HepG2 (cell line): ENCODE data around the gene CFAP73. TPM values are rescaled to one million over a fixed set of nuclear protein-coding genes. Genes with fewer than 3 reads are reported as not detected.

Experiments used
- ATAC-seq: fragments of 200-7000 bp; cut with Tn5 transposase; 3 replicates; pipeline ENCODE4 v1.9.1; 2020; ENCODE audit warnings: mild to moderate bottlenecking, moderate library complexity
- BruUV-seq: library from RNA; stranded (reverse); fragments of 400-500 nt; replicated peaks from 2 replicates; lab custom pipeline; 2021; lab: Mats Ljungman, UMichigan
- CTCF ChIA-PET: fragments of 300-600 bp; formaldehyde crosslinking; extraction: SDS; loops from one replicate; lab custom pipeline; 2021; ENCODE audit warnings: low total read pairs, inconsistent platforms, low intra/inter-chr PET ratio; lab: Yijun Ruan, JAX
- POLR2A ChIA-PET: fragments of 350-600 bp; sonication (Branson Sonifier 250); formaldehyde crosslinking; loops from one replicate; lab custom pipeline; 2020; ENCODE audit warnings: antibody characterized with exemption, inconsistent platforms; lab: Yijun Ruan, JAX
- DNase-seq: peaks from one replicate; pipeline ENCODE4 v3.0.0-alpha.2; 2015; ENCODE audit warnings: low spot score
- FAIRE-seq: peaks from 3 replicates; lab custom pipeline; 2011; peaks lifted over from hg19 to GRCh38; lab: Jason Lieb, UNC
- H2AFZ ChIP-seq: one replicate; pipeline ENCODE4 v1.6.1; 2011; ENCODE audit warnings: low read length, inconsistent platforms
- H3K27ac ChIP-seq: fragments of 300-600 bp; 3 replicates; pipeline ENCODE4 v1.8.0; 2011; ENCODE audit warnings: mixed run types, mild to moderate bottlenecking, mixed read lengths, low read length, inconsistent platforms; ENCODE audit not compliant: insufficient read depth; ENCODE audit errors: extremely low read length
- H3K27me3 ChIP-seq, 2 experiments: fragments of 200-600 bp in 1 of 2; 2 replicates in 1 of 2; 3 replicates in 1 of 2; pipeline versions ENCODE4 v1.6.0 to v1.8.0; 2011; ENCODE audit warnings: low read length in 2 of 2, mild to moderate bottlenecking in 2 of 2, moderate library complexity in 2 of 2, inconsistent platforms in 1 of 2; ENCODE audit not compliant: insufficient read depth in 2 of 2, control insufficient read depth in 1 of 2
- H3K36me3 ChIP-seq, 2 experiments: fragments of 200-600 bp in 1 of 2; replicated peaks in 1 of 2; 2 replicates in 1 of 2; 3 replicates in 1 of 2; pipeline versions ENCODE4 v1.5.1 to v1.8.0; 2011; ENCODE audit warnings: low read length in 2 of 2, inconsistent platforms in 1 of 2; ENCODE audit not compliant: insufficient read depth in 2 of 2, control insufficient read depth in 1 of 2
- H3K4me1 ChIP-seq: 2 replicates; pipeline ENCODE4 v1.5.1; 2012; ENCODE audit warnings: low read length, inconsistent platforms; ENCODE audit not compliant: insufficient read depth
- H3K4me2 ChIP-seq: 2 replicates; pipeline ENCODE4 v1.6.0; 2011; ENCODE audit warnings: low read depth, low read length, inconsistent platforms
- H3K4me3 ChIP-seq, 3 experiments: fragments of 200-600 bp in 1 of 3; sonication (generic), shearing (Covaris generic) in 1 of 3; replicated peaks in 1 of 3; 2 replicates each; pipeline ENCODE4 v1.5.1; 2011 to 2016; ENCODE audit warnings: low read length in 3 of 3, inconsistent platforms in 2 of 3, low read depth in 2 of 3, mild to moderate bottlenecking in 2 of 3, control low read depth in 1 of 3, mixed read lengths in 1 of 3; ENCODE audit not compliant: insufficient read depth in 1 of 3
- H3K79me2 ChIP-seq: one replicate; pipeline ENCODE4 v1.6.1; 2011; ENCODE audit warnings: low read length, inconsistent platforms; ENCODE audit not compliant: insufficient read depth
- H3K9ac ChIP-seq: 2 replicates; pipeline ENCODE4 v1.6.0; 2011; ENCODE audit warnings: mild to moderate bottlenecking, low read depth, low read length, inconsistent platforms; ENCODE audit not compliant: insufficient read depth
- H3K9me3 ChIP-seq: 2 replicates; pipeline ENCODE4 v1.5.1; 2012; ENCODE audit warnings: mild to moderate bottlenecking, low read length
- H4K20me1 ChIP-seq: 2 replicates; pipeline ENCODE4 v1.6.0; 2011; ENCODE audit warnings: inconsistent platforms, mild to moderate bottlenecking, low read length, moderate library complexity; ENCODE audit not compliant: insufficient read depth
- ADNP ChIP-seq: sonication (generic); formaldehyde crosslinking; IDR thresholded peaks from 2 replicates; pipeline ENCODE4 v1.4.0; 2020; ENCODE audit warnings: missing genetic modification reagents
- AHR ChIP-seq: IDR thresholded peaks from 2 replicates; pipeline ENCODE4 v1.6.1; 2018; ENCODE audit warnings: missing genetic modification reagents, missing compliant biosample characterization
- EP300 ChIP-seq, 3 experiments: sonication (generic) in 1 of 3; formaldehyde crosslinking in 1 of 3; IDR thresholded peaks; 2 replicates each; pipeline versions ENCODE4 v1.5.1 to v1.6.1; 2011 to 2020; ENCODE audit warnings: low read depth in 2 of 3, low read length in 2 of 3, borderline replicate concordance in 1 of 3, improper control_type of control experiment in 1 of 3, mild to moderate bottlenecking in 1 of 3, missing genetic modification reagents in 1 of 3, moderate library complexity in 1 of 3
- FIP1L1 ChIP-seq: fragments of 200-400 bp; formaldehyde crosslinking; IDR thresholded peaks from 2 replicates; pipeline ENCODE4 v1.6.1; 2018; ENCODE audit warnings: low read depth, mild to moderate bottlenecking, low read length, moderate library complexity, borderline replicate concordance; ENCODE audit not compliant: insufficient read depth
- HOXA7 ChIP-seq: sonication (generic); formaldehyde crosslinking; IDR thresholded peaks from 2 replicates; pipeline ENCODE4 v1.8.1; 2022; ENCODE audit warnings: mild to moderate bottlenecking, missing genetic modification reagents, moderate library complexity
- STAG1 ChIP-seq: sonication (generic); formaldehyde crosslinking; IDR thresholded peaks from 2 replicates; pipeline ENCODE4 v1.4.0; 2020; ENCODE audit warnings: missing genetic modification reagents
- ZFP36L2 ChIP-seq: sonication (generic); formaldehyde crosslinking; IDR thresholded peaks from 2 replicates; pipeline ENCODE4 v1.4.0; 2020; ENCODE audit warnings: missing genetic modification reagents
- ZNF256 ChIP-seq: sonication (generic); formaldehyde crosslinking; conservative IDR thresholded peaks from 2 replicates; pipeline ENCODE4 v1.4.0; 2020; ENCODE audit warnings: missing genetic modification reagents
- ZNF703 ChIP-seq: sonication (generic); formaldehyde crosslinking; IDR thresholded peaks from 2 replicates; pipeline ENCODE4 v1.5.1; 2020; ENCODE audit warnings: missing genetic modification reagents, mild to moderate bottlenecking, moderate library complexity, borderline replicate concordance
- ZNF83 ChIP-seq: sonication (generic); formaldehyde crosslinking; IDR thresholded peaks from 2 replicates; pipeline ENCODE4 v1.4.0; 2020; ENCODE audit warnings: missing genetic modification reagents, mild to moderate bottlenecking, borderline replicate concordance
- WGBS: methylation state at CpG from one replicate; pipeline ENCODE4 v1.1.6; 2017; ENCODE audit warnings: low lambda C conversion rate; 5-methylcytosine and 5-hydroxymethylcytosine counted together
- in situ Hi-C: cut with HindIII; loops from 2 replicates; pipeline ENCODE4 v1.10.0; 2017; ENCODE audit warnings: low pct_unique_long_range_greater_than_20kb; ENCODE audit not compliant: extremely low pct_ligation_motif_present
- intact Hi-C: fragments of 100-400 bp; cut with micrococcal nuclease; formaldehyde crosslinking; loops from one replicate; pipeline ENCODE4 v1.10.0; 2022; ENCODE audit not compliant: unreplicated experiment
- polyA plus RNA-seq, 8 experiments: library from polyadenylated mRNA; depleted of rRNA in 3 of 8; stranded (reverse) in 7 of 8; unstranded in 1 of 8; fragments of >200 nt; fragmentation: Illumina TruSeq in 4 of 8; extraction: Trizol in 4 of 8; gene quantifications; 2 replicates each; pipeline versions ENCODE4 v1.2.1 to v1.2.3, GENCODE V29; 2011 to 2016; ENCODE audit warnings: low read depth in 4 of 8, missing spikeins in 1 of 8, mixed read lengths in 1 of 8; ENCODE audit not compliant: insufficient read depth in 1 of 8
- total RNA-seq, 5 experiments: library from RNA; depleted of rRNA; stranded (reverse); fragments of >200 nt; fragmentation: Illumina TruSeq; extraction: Trizol; gene quantifications; 2 replicates each; pipeline ENCODE4 v1.2.3, GENCODE V29; 2016; ENCODE audit warnings: low read depth in 1 of 5
- TF ChIP-seq, protein P1 (sequence below): sonication (generic); formaldehyde crosslinking; IDR thresholded peaks from 2 replicates; pipeline ENCODE4 v1.5.1; 2020; ENCODE audit warnings: mild to moderate bottlenecking, moderate library complexity, missing genetic modification reagents
- TF ChIP-seq, protein P2 (sequence below): sonication (generic); formaldehyde crosslinking; conservative IDR thresholded peaks from 2 replicates; pipeline ENCODE4 v1.4.0; 2020; ENCODE audit warnings: missing genetic modification reagents

Gene CFAP73
- total and polyA plus RNA-seq, 2 of the 13 experiments (the other 11 are each of a cell fraction or from before 2014, with no cell fraction given) = not detected

DNA sequence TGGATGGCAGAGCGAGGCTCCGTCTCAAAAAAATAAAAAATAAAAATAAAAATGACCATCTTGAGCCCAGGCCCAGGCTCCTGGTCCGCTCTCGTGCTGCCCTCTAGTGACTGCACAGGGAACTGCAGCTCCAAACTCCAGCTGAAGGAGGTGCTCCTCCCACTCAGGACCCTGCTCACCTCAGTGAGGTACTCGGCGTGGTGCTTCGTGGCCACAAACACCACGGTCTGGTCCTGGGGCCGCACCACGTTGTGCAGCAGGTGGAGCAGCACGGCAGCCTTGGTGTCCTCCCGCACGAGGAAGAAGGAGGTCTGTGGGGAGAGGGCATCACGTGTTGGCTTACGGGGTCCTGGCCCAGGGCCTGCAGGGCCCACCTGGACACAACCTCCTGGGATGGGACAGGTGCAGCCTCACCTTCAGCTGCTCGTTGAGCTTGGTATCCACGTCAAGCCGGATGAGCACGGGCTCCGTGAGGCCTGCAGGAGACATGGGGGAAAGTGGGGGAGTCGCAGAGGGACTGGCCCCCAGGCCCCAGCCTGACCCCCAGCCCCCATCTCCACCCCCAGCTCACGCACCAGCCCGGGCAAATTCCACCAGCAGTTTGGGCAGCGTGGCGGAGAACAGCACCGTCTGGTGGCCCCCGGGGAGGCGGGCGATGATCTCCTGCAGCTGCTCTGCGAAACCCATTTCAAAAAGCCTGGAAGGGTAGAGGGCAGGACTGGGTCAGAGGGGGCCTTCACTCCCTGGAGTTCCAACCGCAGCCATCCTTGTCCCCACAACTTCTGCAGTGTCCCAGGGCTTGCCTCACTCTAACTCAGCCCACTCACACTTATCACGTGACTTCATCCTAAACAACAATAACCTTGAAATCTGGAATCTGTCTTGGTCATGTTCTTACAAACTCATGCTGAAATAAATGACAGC, 25.2 kb downstream of the CFAP73 start (continued):
- no peak for TF ChIP-seq ZNF83 (CRISPR knock-in tag)
- TF ChIP-seq ZFP36L2 (CRISPR knock-in tag) = no peak
- TF ChIP-seq HOXA7 = peak; percentile 34; the same call in 1 of the 2 replicates
- TF ChIP-seq EP300 (IDR thresholded peaks at IDR 0.05; ENCODE audit: low read depth in 2 of 2, low read length in 2 of 2) = no peak
- no peak for TF ChIP-seq EP300 (CRISPR knock-in tag; IDR thresholded peaks at IDR 0.05; ENCODE audit: borderline replicate concordance)

DNA sequence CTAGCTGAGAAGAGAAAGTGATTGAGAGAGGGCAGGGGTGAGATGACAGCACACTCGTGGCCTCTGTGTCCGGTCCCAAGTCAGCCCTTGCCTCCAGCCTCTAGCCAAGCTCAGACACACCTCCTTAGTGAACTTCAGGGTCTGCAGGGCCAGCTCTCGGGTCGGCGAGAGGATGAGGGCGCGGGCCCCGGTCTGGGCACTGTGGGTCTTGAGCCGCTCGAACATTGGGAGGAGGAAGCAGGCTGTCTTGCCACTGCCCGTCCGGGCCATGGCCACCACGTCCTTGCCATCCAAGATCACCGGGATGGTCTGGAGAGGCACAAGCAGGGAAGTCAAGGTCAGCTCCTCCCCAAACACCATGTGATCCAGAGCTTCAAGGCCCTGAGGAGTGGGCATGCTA, 29.5 kb downstream of the CFAP73 start:
- H3K27ac ChIP-seq = no peak overlapping the region
- CTCF ChIA-PET = no interaction called here
- WGBS = no CpG with 5 or more reads among the region's 14 CpGs
- peaks cover 38 to 62% of the 10 kb centered on the region in 2 experiments; a peak in 4 of 5 replicates for H3K36me3 ChIP-seq
- ATAC-seq = no peak
- peaks cover 13% of the 10 kb centered on the region for H3K4me1 ChIP-seq
- no peaks in the 10 kb centered on the region for H3K27me3 ChIP-seq
- H3K9me3 ChIP-seq = no peaks in the 10 kb centered on the region
- H3K9ac ChIP-seq = no peak overlapping the region
- no TSS peak for BruUV-seq
- no peak overlapping the region for H3K4me2 ChIP-seq
- no peak for FAIRE-seq
- no peak overlapping the region for H3K4me3 ChIP-seq
- H4K20me1 ChIP-seq = peaks cover 3% of the 10 kb centered on the region
- intact Hi-C loops = no loop called here
- in situ Hi-C loops = no loop called here
- peaks cover 20% of the 10 kb centered on the region for H3K79me2 ChIP-seq
- no peak overlapping the region for H2AFZ ChIP-seq
- DNase-seq = no peak
- TF ChIP-seq, protein P1, sequence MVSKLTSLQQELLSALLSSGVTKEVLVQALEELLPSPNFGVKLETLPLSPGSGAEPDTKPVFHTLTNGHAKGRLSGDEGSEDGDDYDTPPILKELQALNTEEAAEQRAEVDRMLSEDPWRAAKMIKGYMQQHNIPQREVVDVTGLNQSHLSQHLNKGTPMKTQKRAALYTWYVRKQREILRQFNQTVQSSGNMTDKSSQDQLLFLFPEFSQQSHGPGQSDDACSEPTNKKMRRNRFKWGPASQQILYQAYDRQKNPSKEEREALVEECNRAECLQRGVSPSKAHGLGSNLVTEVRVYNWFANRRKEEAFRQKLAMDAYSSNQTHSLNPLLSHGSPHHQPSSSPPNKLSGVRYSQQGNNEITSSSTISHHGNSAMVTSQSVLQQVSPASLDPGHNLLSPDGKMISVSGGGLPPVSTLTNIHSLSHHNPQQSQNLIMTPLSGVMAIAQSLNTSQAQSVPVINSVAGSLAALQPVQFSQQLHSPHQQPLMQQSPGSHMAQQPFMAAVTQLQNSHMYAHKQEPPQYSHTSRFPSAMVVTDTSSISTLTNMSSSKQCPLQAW (CRISPR knock-in tag) = no peak
- TF ChIP-seq FIP1L1 (no peak), ZNF703 (CRISPR knock-in tag) (no peak), STAG1 (CRISPR knock-in tag) (no peak), ZNF256 (CRISPR knock-in tag) (no peak), AHR (CRISPR knock-in tag) (no peak), ADNP (CRISPR knock-in tag) (no peak)
- TF ChIP-seq, protein P2, sequence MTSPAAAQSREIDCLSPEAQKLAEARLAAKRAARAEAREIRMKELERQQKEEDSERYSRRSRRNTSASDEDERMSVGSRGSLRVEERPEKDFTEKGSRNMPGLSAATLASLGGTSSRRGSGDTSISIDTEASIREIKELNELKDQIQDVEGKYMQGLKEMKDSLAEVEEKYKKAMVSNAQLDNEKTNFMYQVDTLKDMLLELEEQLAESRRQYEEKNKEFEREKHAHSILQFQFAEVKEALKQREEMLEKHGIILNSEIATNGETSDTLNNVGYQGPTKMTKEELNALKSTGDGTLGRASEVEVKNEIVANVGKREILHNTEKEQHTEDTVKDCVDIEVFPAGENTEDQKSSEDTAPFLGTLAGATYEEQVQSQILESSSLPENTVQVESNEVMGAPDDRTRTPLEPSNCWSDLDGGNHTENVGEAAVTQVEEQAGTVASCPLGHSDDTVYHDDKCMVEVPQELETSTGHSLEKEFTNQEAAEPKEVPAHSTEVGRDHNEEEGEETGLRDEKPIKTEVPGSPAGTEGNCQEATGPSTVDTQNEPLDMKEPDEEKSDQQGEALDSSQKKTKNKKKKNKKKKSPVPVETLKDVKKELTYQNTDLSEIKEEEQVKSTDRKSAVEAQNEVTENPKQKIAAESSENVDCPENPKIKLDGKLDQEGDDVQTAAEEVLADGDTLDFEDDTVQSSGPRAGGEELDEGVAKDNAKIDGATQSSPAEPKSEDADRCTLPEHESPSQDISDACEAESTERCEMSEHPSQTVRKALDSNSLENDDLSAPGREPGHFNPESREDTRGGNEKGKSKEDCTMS (CRISPR knock-in tag) = no peak
- POLR2A ChIA-PET = no interaction called here
